Measurements from ENCODE around the gene BDNF. TPM values are rescaled to one million over a fixed set of nuclear protein-coding genes. Genes with fewer than 3 reads are reported as not detected.

BDNF gene
- total and polyA plus RNA-seq, 2 donors (not counting 3 experiments of a cell fraction or from before 2014, with no cell fraction given) = 3.1 to 3.6 TPM

GRCh38 chr11:27663326-27663725 is 36.9 kb downstream of the BDNF start:
- DNase-seq (ENCODE audit: low read depth, low spot score) = no peak
- H3K27me3 ChIP-seq (ENCODE audit: control insufficient read depth in 2 of 2, insufficient read depth in 2 of 2, low read length in 2 of 2) = no peaks in the 10 kb centered on the region
- no peak overlapping the region for H3K4me2 ChIP-seq (ENCODE audit: insufficient read depth, low read length)
- no peak overlapping the region for H3K27ac ChIP-seq (ENCODE audit: insufficient read depth, low read depth, low read length)
- ChIA-PET CTCF (no interaction called here), POLR2A (no interaction called here)
- no peaks in the 10 kb centered on the region for H3K36me3 ChIP-seq (ENCODE audit: control insufficient read depth in 2 of 2, extremely low read depth in 1 of 2, insufficient read depth in 2 of 2, low read length in 2 of 2)
- BruUV-seq (replicated peaks) = no TSS peak
- H3K9ac ChIP-seq (replicated peaks; ENCODE audit: extremely low read depth, insufficient read depth, low read length) = no peak overlapping the region
- TF ChIP-seq POLR2AphosphoS5 (IDR thresholded peaks at IDR 0.05; ENCODE audit: insufficient read depth, low read depth, low read length) (no peak), FOS (IDR thresholded peaks at IDR 0.05; ENCODE audit: borderline replicate concordance, insufficient read depth, low read length) (no peak), GATA2 (IDR thresholded peaks at IDR 0.05; ENCODE audit: insufficient read depth, insufficient read length, low read depth, low read length) (no peak), POLR2A (IDR thresholded peaks at IDR 0.05; ENCODE audit: low read depth, low read length) (no peak)
- no peaks in the 10 kb centered on the region for H3K9me1 ChIP-seq (replicated peaks; ENCODE audit: control insufficient read depth, extremely low read depth, insufficient read depth, low read length)
- H3K79me2 ChIP-seq (ENCODE audit: control insufficient read depth, insufficient read depth, low read length) = no peaks in the 10 kb centered on the region
- H3K9me3 ChIP-seq (replicated peaks; ENCODE audit: control insufficient read depth, insufficient read depth, low read length) = no peaks in the 10 kb centered on the region
- no peak for FAIRE-seq
- no peaks in the 10 kb centered on the region for H4K20me1 ChIP-seq (replicated peaks; ENCODE audit: control insufficient read depth, extremely low read depth, insufficient read depth, low read length)
- intact Hi-C loops (cut with micrococcal nuclease) (no loop called here), dilution Hi-C loops (cut with MboI; ENCODE audit: extremely low pct_ligation_motif_present, low sequenced_read_pairs) (no loop called here)
- H3K4me1 ChIP-seq (ENCODE audit: control insufficient read depth, extremely low read depth, insufficient read depth, low read length) = no peaks in the 10 kb centered on the region
- H3K4me3 ChIP-seq (replicated peaks in 1 of 3; ENCODE audit: insufficient read depth in 1 of 3, low read depth in 1 of 3, low read length in 3 of 3) = no peak overlapping the region
- H2AFZ ChIP-seq (ENCODE audit: low read depth, low read length) = no peak overlapping the region

- TF ChIP-seq GATA2 (IDR thresholded peaks at IDR 0.05; ENCODE audit: insufficient read depth, insufficient read length, low read depth, low read length) = no peak
- TF ChIP-seq FOS (IDR thresholded peaks at IDR 0.05; ENCODE audit: borderline replicate concordance, insufficient read depth, low read length) = no peak
- TF ChIP-seq JUN (IDR thresholded peaks at IDR 0.05; ENCODE audit: borderline replicate concordance, insufficient read depth, insufficient read length, low read depth) = no peak
- TF ChIP-seq EZH2 (IDR thresholded peaks at IDR 0.05; ENCODE audit: borderline replicate concordance, low read depth, low read length, severe bottlenecking) = no peak
- no peak for TF ChIP-seq CTCF (IDR thresholded peaks at IDR 0.05; ENCODE audit: extremely low read depth in 1 of 2, insufficient read depth in 1 of 2, low read depth in 1 of 2, low read length in 2 of 2)
- no peak for TF ChIP-seq POLR2A (IDR thresholded peaks at IDR 0.05; ENCODE audit: low read depth, low read length)
- no peak for TF ChIP-seq MAX (IDR thresholded peaks at IDR 0.05; ENCODE audit: insufficient read depth, insufficient read length)
- TF ChIP-seq MYC (IDR thresholded peaks at IDR 0.05; ENCODE audit: low read depth, low read length) = no peak
- TF ChIP-seq POLR2AphosphoS5 (IDR thresholded peaks at IDR 0.05; ENCODE audit: insufficient read depth, low read depth, low read length) = no peak
- Histone ChIP-seq H3K4me1 (ENCODE audit: control insufficient read depth, extremely low read depth, insufficient read depth, low read length) (no peaks in the 10 kb centered on the region), H3K79me2 (ENCODE audit: control insufficient read depth, insufficient read depth, low read length) (no peaks in the 10 kb centered on the region), H3K4me3 (replicated peaks in 1 of 3; ENCODE audit: insufficient read depth in 1 of 3, low read depth in 1 of 3, low read length in 3 of 3) (no peak overlapping the region), H4K20me1 (replicated peaks; ENCODE audit: control insufficient read depth, extremely low read depth, insufficient read depth, low read length) (no peaks in the 10 kb centered on the region), H3K27me3 (ENCODE audit: control insufficient read depth in 2 of 2, insufficient read depth in 2 of 2, low read length in 2 of 2) (no peaks in the 10 kb centered on the region), H2AFZ (ENCODE audit: low read depth, low read length) (no peak overlapping the region), H3K9me3 (replicated peaks; ENCODE audit: control insufficient read depth, insufficient read depth, low read length) (no peaks in the 10 kb centered on the region), H3K36me3 (ENCODE audit: control insufficient read depth in 2 of 2, extremely low read depth in 1 of 2, insufficient read depth in 2 of 2, low read length in 2 of 2) (peaks cover 0 to 3% of the 10 kb centered on the region in 2 experiments), H3K4me2 (ENCODE audit: insufficient read depth, low read length) (no peak overlapping the region), H3K9me1 (replicated peaks; ENCODE audit: control insufficient read depth, extremely low read depth, insufficient read depth, low read length) (no peaks in the 10 kb centered on the region), H3K9ac (replicated peaks; ENCODE audit: extremely low read depth, insufficient read depth, low read length) (no peak overlapping the region), H3K27ac (ENCODE audit: insufficient read depth, low read depth, low read length) (no peak overlapping the region)
- FAIRE-seq (no peak), DNase-seq (ENCODE audit: low read depth, low spot score) (no peak)
- BruUV-seq (replicated peaks) = no TSS peak
- ChIA-PET CTCF (no interaction called here), POLR2A (no interaction called here)
- intact Hi-C loops (cut with micrococcal nuclease) (no loop called here), dilution Hi-C loops (cut with MboI; ENCODE audit: extremely low pct_ligation_motif_present, low sequenced_read_pairs) (no loop called here)
These were observed 40.1 kb downstream of the BDNF start for GRCh38 chr11:27660171-27660570.

Measured in endothelial cell of umbilical vein (primary cell).